ENCODE results near the gene TBC1D10A. TPM values are rescaled to one million over a fixed set of nuclear protein-coding genes. Genes with fewer than 3 reads are reported as not detected.

TBC1D10A gene
- total RNA-seq, 1 donor from 2014 or later, result 7.9 TPM

- Mint-ChIP-seq H3K27ac (ENCODE audit: unreplicated experiment) (no peak overlapping the region), H3K9me3 (ENCODE audit: unreplicated experiment) (no peaks in the 10 kb centered on the region), H3K4me1 (ENCODE audit: unreplicated experiment) (peaks cover 11% of the 10 kb centered on the region), H3K27me3 (ENCODE audit: unreplicated experiment) (peaks cover 12% of the 10 kb centered on the region), H3K4me3 (ENCODE audit: unreplicated experiment) (no peak overlapping the region), H3K36me3 (ENCODE audit: low read depth, unreplicated experiment) (no peaks in the 10 kb centered on the region)
- DNase-seq (ENCODE audit: low spot score), result no peak
- no peak for TF ChIP-seq CTCF (IDR thresholded peaks at IDR 0.05; ENCODE audit: unreplicated experiment)
Observed at GRCh38 chr22:30250661-30251267, 76.0 kb downstream of the TBC1D10A start.

DNA sequence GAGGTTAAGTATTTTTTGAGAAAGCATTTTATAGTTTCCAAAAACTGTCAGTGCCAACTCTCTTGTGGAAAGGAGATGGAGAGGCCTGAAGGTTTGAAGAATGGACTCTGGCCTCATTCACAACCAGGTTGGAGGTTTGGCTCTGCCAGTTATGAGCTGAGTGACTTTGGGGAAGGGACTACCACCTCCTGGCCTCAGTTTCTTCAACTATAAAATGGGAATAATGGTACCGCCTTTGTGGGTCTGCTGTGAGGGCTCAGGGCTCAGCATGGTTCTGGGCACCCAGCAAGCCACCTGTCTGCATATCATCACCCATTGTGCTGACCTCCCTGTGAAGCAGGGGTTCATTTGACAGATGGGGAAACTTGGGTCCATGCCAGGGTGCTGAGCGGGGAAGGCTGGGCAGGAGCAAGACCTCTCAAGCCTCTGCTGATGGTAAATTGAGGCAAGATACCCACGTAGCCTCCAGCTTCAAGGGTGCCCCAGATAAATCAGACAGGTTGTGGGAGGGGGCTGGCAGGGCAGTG is 76.6 kb downstream of the TBC1D10A start:
- DNase-seq (ENCODE audit: low spot score), result no peak
- no peak overlapping the region for H3K4me3 Mint-ChIP-seq (ENCODE audit: unreplicated experiment)
- no peak overlapping the region for H3K27ac Mint-ChIP-seq (ENCODE audit: unreplicated experiment)
- no peaks in the 10 kb centered on the region for H3K9me3 Mint-ChIP-seq (ENCODE audit: unreplicated experiment)
- H3K36me3 Mint-ChIP-seq (ENCODE audit: low read depth, unreplicated experiment), result no peaks in the 10 kb centered on the region
- no peak for TF ChIP-seq CTCF (IDR thresholded peaks at IDR 0.05; ENCODE audit: unreplicated experiment)
- peaks cover 11% of the 10 kb centered on the region for H3K4me1 Mint-ChIP-seq (ENCODE audit: unreplicated experiment)
- peaks cover 15% of the 10 kb centered on the region for H3K27me3 Mint-ChIP-seq (ENCODE audit: unreplicated experiment)

DNA sequence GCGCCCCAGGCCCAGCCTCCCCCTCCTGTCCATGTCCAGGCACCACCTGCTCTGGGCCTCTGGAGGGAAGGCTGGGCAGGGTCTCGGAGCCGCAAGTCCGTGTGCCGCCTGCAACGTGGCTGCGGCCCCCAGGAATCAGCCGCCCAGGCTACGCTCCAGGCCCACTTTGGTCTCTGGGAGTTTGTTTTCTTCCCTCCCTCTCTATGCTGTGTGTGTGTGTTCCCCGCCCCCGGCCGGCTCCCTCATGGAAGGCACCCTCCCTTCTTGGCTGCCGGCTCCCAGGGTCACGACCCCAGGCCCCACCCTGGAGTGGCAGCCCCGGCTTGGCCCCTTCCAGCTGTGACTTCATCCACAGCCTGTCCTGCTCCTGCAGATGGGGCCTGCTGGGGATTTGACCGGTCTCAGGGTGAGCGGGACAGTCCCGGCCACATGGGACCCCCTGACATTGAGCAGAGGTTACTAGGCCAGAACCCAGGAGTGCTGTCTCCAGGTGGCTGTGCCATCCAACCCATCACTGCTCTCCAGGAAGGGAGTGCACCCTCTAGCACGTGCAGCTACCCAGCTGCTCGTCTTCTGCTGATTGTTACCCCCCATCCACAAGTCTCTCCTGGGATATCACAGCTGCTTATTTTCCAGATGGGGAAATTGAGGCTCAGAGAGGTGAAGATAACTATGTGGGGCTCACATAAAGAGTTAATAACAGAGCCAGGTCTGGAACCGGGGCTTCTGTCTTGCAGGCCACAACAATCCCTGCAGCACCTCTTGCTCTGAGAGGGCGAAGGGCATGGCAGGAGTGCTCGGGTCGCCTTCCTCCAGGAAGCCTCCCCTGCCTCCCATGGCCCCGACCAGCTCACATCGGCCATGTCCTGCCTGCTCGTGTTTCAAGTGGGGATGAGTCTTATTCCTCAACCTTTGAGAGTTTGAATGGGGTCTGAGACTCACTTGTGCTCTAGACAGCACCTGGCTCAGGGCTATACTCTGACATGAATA is 77.4 kb downstream of the TBC1D10A start:
- peaks cover 15% of the 10 kb centered on the region for H3K27me3 Mint-ChIP-seq (ENCODE audit: unreplicated experiment)
- H3K36me3 Mint-ChIP-seq (ENCODE audit: low read depth, unreplicated experiment), result no peaks in the 10 kb centered on the region
- H3K4me3 Mint-ChIP-seq (ENCODE audit: unreplicated experiment), result no peak overlapping the region
- no peak overlapping the region for H3K27ac Mint-ChIP-seq (ENCODE audit: unreplicated experiment)
- no peaks in the 10 kb centered on the region for H3K9me3 Mint-ChIP-seq (ENCODE audit: unreplicated experiment)
- peaks cover 11% of the 10 kb centered on the region for H3K4me1 Mint-ChIP-seq (ENCODE audit: unreplicated experiment)
- DNase-seq (ENCODE audit: low spot score), result no peak
- TF ChIP-seq CTCF (IDR thresholded peaks at IDR 0.05; ENCODE audit: unreplicated experiment), result no peak

DNA sequence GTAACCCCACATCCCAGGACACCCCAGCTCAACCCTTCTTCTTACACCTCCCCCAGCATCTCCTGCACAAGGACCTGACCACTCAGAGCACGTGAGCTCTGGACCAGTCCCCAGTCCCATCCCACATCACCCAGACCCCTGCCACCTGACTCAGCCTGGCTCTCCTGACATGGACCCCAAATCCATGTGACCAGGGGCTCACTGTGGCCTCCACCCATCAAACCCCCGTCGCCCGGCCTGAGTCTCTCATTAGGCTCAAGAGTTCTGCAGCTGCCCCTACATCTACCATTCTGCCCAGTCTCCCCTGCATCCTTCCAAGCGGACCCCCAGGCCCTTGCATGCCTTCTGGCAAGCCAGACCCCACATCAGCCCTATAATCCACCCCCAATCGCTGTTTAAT is 78.3 kb downstream of the TBC1D10A start:
- H3K27me3 Mint-ChIP-seq (ENCODE audit: unreplicated experiment), result peaks cover 19% of the 10 kb centered on the region
- H3K4me3 Mint-ChIP-seq (ENCODE audit: unreplicated experiment), result no peak overlapping the region
- no peak overlapping the region for H3K27ac Mint-ChIP-seq (ENCODE audit: unreplicated experiment)
- peaks cover 8% of the 10 kb centered on the region for H3K4me1 Mint-ChIP-seq (ENCODE audit: unreplicated experiment)
- no peaks in the 10 kb centered on the region for H3K9me3 Mint-ChIP-seq (ENCODE audit: unreplicated experiment)
- no peak for TF ChIP-seq CTCF (IDR thresholded peaks at IDR 0.05; ENCODE audit: unreplicated experiment)
- no peak for DNase-seq (ENCODE audit: low spot score)
- no peaks in the 10 kb centered on the region for H3K36me3 Mint-ChIP-seq (ENCODE audit: low read depth, unreplicated experiment)

Data from endothelial cell (in vitro differentiated cells).